ENCODE results near the gene CDH4.

DNA sequence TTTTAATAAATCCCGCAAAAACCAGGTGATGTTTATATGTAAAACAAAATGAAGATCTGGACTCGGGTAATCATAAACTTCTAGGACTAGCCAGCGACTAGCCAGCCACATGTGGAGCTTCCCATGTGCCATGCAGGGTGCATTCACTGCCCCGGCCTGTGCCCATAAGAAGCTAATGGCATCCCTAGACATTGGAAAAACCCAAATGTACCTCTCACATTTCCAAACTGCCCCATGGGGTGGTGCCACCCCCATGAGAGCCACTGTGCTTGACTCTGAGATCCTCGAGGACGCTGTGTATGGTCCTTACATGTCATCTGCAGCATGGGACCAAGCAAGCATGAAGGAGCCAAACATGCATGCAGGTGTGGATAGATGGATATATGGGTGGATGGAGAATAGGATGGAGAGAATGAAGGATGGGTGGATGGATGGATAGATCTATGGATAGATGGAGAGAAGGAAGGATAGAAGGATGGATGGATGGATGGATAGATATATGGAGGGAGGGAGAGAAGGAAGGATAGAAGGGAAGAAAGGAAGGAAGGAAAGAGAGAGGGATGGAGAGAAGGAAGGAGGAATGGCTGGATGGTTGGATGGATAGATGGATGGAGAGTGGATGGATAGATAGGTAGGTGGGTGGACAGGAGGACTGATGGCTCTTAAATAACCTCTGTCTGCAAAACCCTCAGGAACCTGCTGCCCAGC lies 203.6 kb downstream of the CDH4 start:
- TF ChIP-seq ILF3 (IDR thresholded peaks at IDR 0.05; ENCODE audit: borderline replicate concordance) (no peak), ZNF121 (CRISPR knock-in tag; conservative IDR thresholded peaks at IDR 0.05) (no peak), TRIM28 (IDR thresholded peaks at IDR 0.05) (no peak), SRSF7 (optimal IDR thresholded peaks at IDR 0.05; ENCODE audit: low read depth, low read length) (no peak), FOXK2 (conservative IDR thresholded peaks at IDR 0.05 in 1 of 2, IDR thresholded peaks at IDR 0.05 in 1 of 2; ENCODE audit: low read depth in 2 of 2) (no peak), SPI1 (IDR thresholded peaks at IDR 0.05; ENCODE audit: borderline replicate concordance, low read depth, low read length) (no peak), ZNF507 (tag; conservative IDR thresholded peaks at IDR 0.05) (no peak), HDAC2 (IDR thresholded peaks at IDR 0.05) (no peak), MAZ (CRISPR knock-in tag; conservative IDR thresholded peaks at IDR 0.05 in 1 of 2, IDR thresholded peaks at IDR 0.05 in 1 of 2) (no peak), ZKSCAN8 (CRISPR knock-in tag; IDR thresholded peaks at IDR 0.05) (no peak), YBX1 (IDR thresholded peaks at IDR 0.05) (no peak)
- TF ChIP-seq, protein P1, sequence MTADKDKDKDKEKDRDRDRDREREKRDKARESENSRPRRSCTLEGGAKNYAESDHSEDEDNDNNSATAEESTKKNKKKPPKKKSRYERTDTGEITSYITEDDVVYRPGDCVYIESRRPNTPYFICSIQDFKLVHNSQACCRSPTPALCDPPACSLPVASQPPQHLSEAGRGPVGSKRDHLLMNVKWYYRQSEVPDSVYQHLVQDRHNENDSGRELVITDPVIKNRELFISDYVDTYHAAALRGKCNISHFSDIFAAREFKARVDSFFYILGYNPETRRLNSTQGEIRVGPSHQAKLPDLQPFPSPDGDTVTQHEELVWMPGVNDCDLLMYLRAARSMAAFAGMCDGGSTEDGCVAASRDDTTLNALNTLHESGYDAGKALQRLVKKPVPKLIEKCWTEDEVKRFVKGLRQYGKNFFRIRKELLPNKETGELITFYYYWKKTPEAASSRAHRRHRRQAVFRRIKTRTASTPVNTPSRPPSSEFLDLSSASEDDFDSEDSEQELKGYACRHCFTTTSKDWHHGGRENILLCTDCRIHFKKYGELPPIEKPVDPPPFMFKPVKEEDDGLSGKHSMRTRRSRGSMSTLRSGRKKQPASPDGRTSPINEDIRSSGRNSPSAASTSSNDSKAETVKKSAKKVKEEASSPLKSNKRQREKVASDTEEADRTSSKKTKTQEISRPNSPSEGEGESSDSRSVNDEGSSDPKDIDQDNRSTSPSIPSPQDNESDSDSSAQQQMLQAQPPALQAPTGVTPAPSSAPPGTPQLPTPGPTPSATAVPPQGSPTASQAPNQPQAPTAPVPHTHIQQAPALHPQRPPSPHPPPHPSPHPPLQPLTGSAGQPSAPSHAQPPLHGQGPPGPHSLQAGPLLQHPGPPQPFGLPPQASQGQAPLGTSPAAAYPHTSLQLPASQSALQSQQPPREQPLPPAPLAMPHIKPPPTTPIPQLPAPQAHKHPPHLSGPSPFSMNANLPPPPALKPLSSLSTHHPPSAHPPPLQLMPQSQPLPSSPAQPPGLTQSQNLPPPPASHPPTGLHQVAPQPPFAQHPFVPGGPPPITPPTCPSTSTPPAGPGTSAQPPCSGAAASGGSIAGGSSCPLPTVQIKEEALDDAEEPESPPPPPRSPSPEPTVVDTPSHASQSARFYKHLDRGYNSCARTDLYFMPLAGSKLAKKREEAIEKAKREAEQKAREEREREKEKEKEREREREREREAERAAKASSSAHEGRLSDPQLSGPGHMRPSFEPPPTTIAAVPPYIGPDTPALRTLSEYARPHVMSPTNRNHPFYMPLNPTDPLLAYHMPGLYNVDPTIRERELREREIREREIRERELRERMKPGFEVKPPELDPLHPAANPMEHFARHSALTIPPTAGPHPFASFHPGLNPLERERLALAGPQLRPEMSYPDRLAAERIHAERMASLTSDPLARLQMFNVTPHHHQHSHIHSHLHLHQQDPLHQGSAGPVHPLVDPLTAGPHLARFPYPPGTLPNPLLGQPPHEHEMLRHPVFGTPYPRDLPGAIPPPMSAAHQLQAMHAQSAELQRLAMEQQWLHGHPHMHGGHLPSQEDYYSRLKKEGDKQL (CRISPR knock-in tag; IDR thresholded peaks at IDR 0.05; ENCODE audit: borderline replicate concordance): no peak
- TF ChIP-seq, protein P2, sequence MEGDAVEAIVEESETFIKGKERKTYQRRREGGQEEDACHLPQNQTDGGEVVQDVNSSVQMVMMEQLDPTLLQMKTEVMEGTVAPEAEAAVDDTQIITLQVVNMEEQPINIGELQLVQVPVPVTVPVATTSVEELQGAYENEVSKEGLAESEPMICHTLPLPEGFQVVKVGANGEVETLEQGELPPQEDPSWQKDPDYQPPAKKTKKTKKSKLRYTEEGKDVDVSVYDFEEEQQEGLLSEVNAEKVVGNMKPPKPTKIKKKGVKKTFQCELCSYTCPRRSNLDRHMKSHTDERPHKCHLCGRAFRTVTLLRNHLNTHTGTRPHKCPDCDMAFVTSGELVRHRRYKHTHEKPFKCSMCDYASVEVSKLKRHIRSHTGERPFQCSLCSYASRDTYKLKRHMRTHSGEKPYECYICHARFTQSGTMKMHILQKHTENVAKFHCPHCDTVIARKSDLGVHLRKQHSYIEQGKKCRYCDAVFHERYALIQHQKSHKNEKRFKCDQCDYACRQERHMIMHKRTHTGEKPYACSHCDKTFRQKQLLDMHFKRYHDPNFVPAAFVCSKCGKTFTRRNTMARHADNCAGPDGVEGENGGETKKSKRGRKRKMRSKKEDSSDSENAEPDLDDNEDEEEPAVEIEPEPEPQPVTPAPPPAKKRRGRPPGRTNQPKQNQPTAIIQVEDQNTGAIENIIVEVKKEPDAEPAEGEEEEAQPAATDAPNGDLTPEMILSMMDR (IDR thresholded peaks at IDR 0.05 in 2 of 3, conservative IDR thresholded peaks at IDR 0.05 in 1 of 3; ENCODE audit: insufficient read depth in 2 of 3, low read depth in 1 of 3, low read length in 3 of 3): no peak
- TF ChIP-seq, protein P3, sequence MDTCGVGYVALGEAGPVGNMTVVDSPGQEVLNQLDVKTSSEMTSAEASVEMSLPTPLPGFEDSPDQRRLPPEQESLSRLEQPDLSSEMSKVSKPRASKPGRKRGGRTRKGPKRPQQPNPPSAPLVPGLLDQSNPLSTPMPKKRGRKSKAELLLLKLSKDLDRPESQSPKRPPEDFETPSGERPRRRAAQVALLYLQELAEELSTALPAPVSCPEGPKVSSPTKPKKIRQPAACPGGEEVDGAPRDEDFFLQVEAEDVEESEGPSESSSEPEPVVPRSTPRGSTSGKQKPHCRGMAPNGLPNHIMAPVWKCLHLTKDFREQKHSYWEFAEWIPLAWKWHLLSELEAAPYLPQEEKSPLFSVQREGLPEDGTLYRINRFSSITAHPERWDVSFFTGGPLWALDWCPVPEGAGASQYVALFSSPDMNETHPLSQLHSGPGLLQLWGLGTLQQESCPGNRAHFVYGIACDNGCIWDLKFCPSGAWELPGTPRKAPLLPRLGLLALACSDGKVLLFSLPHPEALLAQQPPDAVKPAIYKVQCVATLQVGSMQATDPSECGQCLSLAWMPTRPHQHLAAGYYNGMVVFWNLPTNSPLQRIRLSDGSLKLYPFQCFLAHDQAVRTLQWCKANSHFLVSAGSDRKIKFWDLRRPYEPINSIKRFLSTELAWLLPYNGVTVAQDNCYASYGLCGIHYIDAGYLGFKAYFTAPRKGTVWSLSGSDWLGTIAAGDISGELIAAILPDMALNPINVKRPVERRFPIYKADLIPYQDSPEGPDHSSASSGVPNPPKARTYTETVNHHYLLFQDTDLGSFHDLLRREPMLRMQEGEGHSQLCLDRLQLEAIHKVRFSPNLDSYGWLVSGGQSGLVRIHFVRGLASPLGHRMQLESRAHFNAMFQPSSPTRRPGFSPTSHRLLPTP (IDR thresholded peaks at IDR 0.05; ENCODE audit: borderline replicate concordance, extremely low read depth, insufficient read length): no peak
